Right lobe of liver (tissue), 6 donors: ENCODE data around the gene LRRC41. TPM values are rescaled to one million over a fixed set of nuclear protein-coding genes. Genes with fewer than 3 reads are reported as not detected.
A peak's percentile ranks its signal among the peaks of the same experiment; 100 is the strongest.
"Not testable (repeated sequence)": the region's sequence is repeated elsewhere in the genome, so short reads cannot be mapped to it uniquely, and the experiment has no call there.

Experiments used
- ATAC-seq, 4 donors: fragments of 200-7000 bp; cut with Tn5 transposase; one replicate each; pipeline ENCODE4 v1.9.1; 2020; ENCODE audit warnings: mild to moderate bottlenecking in 4 of 4, moderate library complexity in 4 of 4
- DNase-seq, 3 donors: peaks; one replicate each; pipeline ENCODE4 v3.0.0-alpha.2; 2020
- H3K27ac ChIP-seq, 3 donors: fragments of 200-600 bp; one replicate each; pipeline ENCODE4 v1.8.0; 2022
- H3K27me3 ChIP-seq, 2 donors: fragments of 200-600 bp; one replicate each; pipeline ENCODE4 v1.8.0; 2022
- H3K36me3 ChIP-seq, 4 donors: fragments of 200-600 bp; sonication (generic) in 1 of 4; one replicate each; pipeline versions ENCODE4 v1.5.1 to v1.8.0; 2017 to 2022; ENCODE audit warnings: control low read depth in 1 of 4
- H3K4me1 ChIP-seq, 4 donors: fragments of 200-600 bp; sonication (generic) in 1 of 4; one replicate each; pipeline versions ENCODE4 v1.5.1 to v1.8.0; 2017 to 2022; ENCODE audit warnings: control low read depth in 1 of 4
- H3K4me3 ChIP-seq, 3 donors: fragments of 200-600 bp; one replicate each; pipeline ENCODE4 v1.8.0; 2022
- H3K9me3 ChIP-seq, 4 donors: fragments of 200-600 bp; sonication (generic) in 1 of 4; one replicate each; pipeline versions ENCODE4 v1.5.1 to v1.8.0; 2017 to 2022; ENCODE audit warnings: control low read depth in 1 of 4
- CTCF ChIP-seq, 4 donors: fragments of 200-600 bp in 3 of 4; fragments of 450-650 bp in 1 of 4; IDR thresholded peaks; one replicate each; pipeline versions ENCODE4 v1.5.1 to v1.8.0; 2016 to 2022; ENCODE audit warnings: antibody characterized with exemption in 4 of 4, mild to moderate bottlenecking in 2 of 4
- POLR2A ChIP-seq: fragments of 450-650 bp; IDR thresholded peaks from one replicate; pipeline ENCODE4 v1.6.1; 2017; ENCODE audit warnings: antibody characterized with exemption, mild to moderate bottlenecking
- WGBS: methylation state at CpG from one replicate; pipeline ENCODE4 v1.1.6; 2018; ENCODE audit warnings: low coverage, low lambda C conversion rate; ENCODE audit not compliant: insufficient coverage; ENCODE audit errors: missing lambda C conversion rate; 5-methylcytosine and 5-hydroxymethylcytosine counted together
- intact Hi-C, 2 donors: fragments of 100-400 bp; cut with DNase I; formaldehyde crosslinking; loops; one replicate each; pipeline versions ENCODE4 v1.11.2 to v1.14.1; 2022
- total RNA-seq, 6 experiments: library from RNA; depleted of rRNA in 2 of 6; stranded (reverse); fragments of >200 nt in 2 of 6; fragmentation: NEBNext Ultra II Directional in 3 of 6; extraction: Animal tissue kit (Norgen Biotek cat#: 25700) in 3 of 6; gene quantifications; one replicate each; pipeline versions ENCODE4 v1.1.0 to v1.2.4, GENCODE V29; 2016 to 2023
- donor health status: DM: no; HTN: yes; CAD: no.
- donor health status: DM: no; HTN: no; CAD: no.
- donor health status: DM: no; HTN: no; CAD: no.
- donor health status: DM: no; HTN: yes; CAD: no.
- donor health status: DM: no; HTN: yes; CAD: no.

Gene LRRC41
- total RNA-seq, 6 experiments from 2014 or later, result 24.4 to 37.0 (median 29.0) TPM

GRCh38 chr1:46246548-46247435 is 56.6 kb downstream of the LRRC41 start:
- Histone ChIP-seq H3K36me3 (no peaks in the 10 kb centered on the region), H3K4me3 (peak overlapping the region; percentile 48 to 60 (median 53)), H3K9me3 (no peaks in the 10 kb centered on the region), H3K27ac (no peak overlapping the region), H3K27me3 (no peaks in the 10 kb centered on the region), H3K4me1 (peaks cover 0 to 6% (median 0%) of the 10 kb centered on the region in 4 donors)
- peak; percentile 90 to 94 (median 91) for ATAC-seq
- TF ChIP-seq POLR2A, result peak; percentile 21
- TF ChIP-seq CTCF (IDR thresholded peaks at IDR 0.05), result peak in 1 of 4 donors; percentile 5
- intact Hi-C loops, result no loop called here
- 16% methylated on average over 14 of the region's 35 CpGs for WGBS
- DNase-seq, result peak in 1 of 3 donors; percentile 47

GRCh38 chr1:46246136-46246535 is 57.3 kb downstream of the LRRC41 start:
- H3K4me1 ChIP-seq, H3K27ac ChIP-seq, H3K4me3 ChIP-seq, intact Hi-C loops, DNase-seq, H3K27me3 ChIP-seq, H3K36me3 ChIP-seq, H3K9me3 ChIP-seq, ATAC-seq: not testable (repeated sequence)
- 96% methylated on average over 5 of the region's 17 CpGs for WGBS

- intact Hi-C loops, result no loop called here
- WGBS, result 38% methylated on average over 2 of the region's 3 CpGs
- H3K36me3 ChIP-seq, result no peaks in the 10 kb centered on the region
- H3K27ac ChIP-seq, result no peak overlapping the region
- ATAC-seq, result no peak
- DNase-seq, result no peak
- no peaks in the 10 kb centered on the region for H3K9me3 ChIP-seq
- H3K27me3 ChIP-seq, result no peaks in the 10 kb centered on the region
- H3K4me1 ChIP-seq, result peaks cover 0 to 6% (median 0%) of the 10 kb centered on the region in 4 donors
- no peak overlapping the region for H3K4me3 ChIP-seq
- no peak for TF ChIP-seq POLR2A
- peak; percentile 24 to 52 (median 44) for TF ChIP-seq CTCF (IDR thresholded peaks at IDR 0.05)
Measured at GRCh38 chr1:46244656-46245371, 58.6 kb downstream of the LRRC41 start.

- H3K36me3 ChIP-seq, intact Hi-C loops, H3K9me3 ChIP-seq, H3K4me3 ChIP-seq, H3K4me1 ChIP-seq, H3K27me3 ChIP-seq, H3K27ac ChIP-seq, DNase-seq, ATAC-seq: not testable (repeated sequence)
- 86% methylated on average over 3 of the region's 3 CpGs for WGBS
Measured at GRCh38 chr1:46243831-46244230, 59.6 kb downstream of the LRRC41 start.

- DNase-seq, result no peak
- H3K27me3 ChIP-seq, result no peaks in the 10 kb centered on the region
- H3K4me3 ChIP-seq, result no peak overlapping the region
- H3K9me3 ChIP-seq, result no peaks in the 10 kb centered on the region
- H3K4me1 ChIP-seq, result peaks cover 0 to 6% (median 0%) of the 10 kb centered on the region in 4 donors
- no peak overlapping the region for H3K27ac ChIP-seq
- no peak for ATAC-seq
- TF ChIP-seq CTCF (IDR thresholded peaks at IDR 0.05), result no peak
- TF ChIP-seq POLR2A, result no peak
- no peaks in the 10 kb centered on the region for H3K36me3 ChIP-seq
- WGBS, result 40% methylated on average over 1 of the region's 1 CpG
- intact Hi-C loops, result no loop called here
Measured at GRCh38 chr1:46242918-46243317, 60.5 kb downstream of the LRRC41 start.

GRCh38 chr1:46241733-46242132 is 61.7 kb downstream of the LRRC41 start:
- intact Hi-C loops, H3K36me3 ChIP-seq, DNase-seq, H3K9me3 ChIP-seq, H3K4me3 ChIP-seq, H3K4me1 ChIP-seq, ATAC-seq, H3K27me3 ChIP-seq, H3K27ac ChIP-seq: not testable (repeated sequence)
- no CpG with 5 or more reads among the region's 38 CpGs for WGBS

- DNase-seq, H3K36me3 ChIP-seq, H3K27me3 ChIP-seq, H3K9me3 ChIP-seq, H3K4me3 ChIP-seq, ATAC-seq, H3K4me1 ChIP-seq, H3K27ac ChIP-seq, intact Hi-C loops: not testable (repeated sequence)
- 23% methylated on average over 1 of the region's 1 CpG for WGBS
Measured at GRCh38 chr1:46238865-46239264, 64.6 kb downstream of the LRRC41 start.
